ENCODE data around the gene SFT2D3. TPM values are rescaled to one million over a fixed set of nuclear protein-coding genes. Genes with fewer than 3 reads are reported as not detected.

The SFT2D3 gene
- total and polyA plus RNA-seq, 2 of the 8 experiments (the other 6 are each of a cell fraction or from before 2014, with no cell fraction given) = 7.3 to 10.3 TPM

DNA sequence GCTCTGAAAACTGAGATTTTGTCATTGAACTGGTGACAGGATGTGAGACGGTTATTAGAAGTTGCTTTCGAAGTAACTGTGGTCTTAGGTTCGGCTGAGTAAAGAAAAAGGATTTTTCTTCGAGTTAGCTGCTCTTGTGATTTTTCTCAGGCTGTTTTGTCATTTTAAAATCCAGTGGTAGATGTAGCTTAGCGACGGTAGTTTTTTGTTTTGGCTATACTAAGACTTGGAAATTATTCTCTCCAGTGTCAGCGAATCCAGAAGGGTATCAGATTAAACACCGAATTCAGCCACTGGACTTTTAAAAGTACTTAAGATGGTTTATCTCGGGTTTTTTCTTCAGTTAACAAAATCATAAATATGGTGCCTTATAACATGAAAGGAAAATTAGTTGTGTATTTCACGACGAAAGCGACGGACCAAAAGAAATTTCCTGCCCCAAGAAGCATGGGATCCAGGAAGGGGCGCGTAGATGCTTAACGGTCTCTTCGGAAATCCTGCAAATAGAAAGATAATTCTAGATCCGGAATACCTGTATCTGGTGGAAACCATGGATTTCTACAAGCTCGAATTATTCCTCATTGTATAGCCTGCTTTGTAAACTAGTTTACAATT, 1.2 kb downstream of the SFT2D3 start (continued):
- TF ChIP-seq, protein P1, sequence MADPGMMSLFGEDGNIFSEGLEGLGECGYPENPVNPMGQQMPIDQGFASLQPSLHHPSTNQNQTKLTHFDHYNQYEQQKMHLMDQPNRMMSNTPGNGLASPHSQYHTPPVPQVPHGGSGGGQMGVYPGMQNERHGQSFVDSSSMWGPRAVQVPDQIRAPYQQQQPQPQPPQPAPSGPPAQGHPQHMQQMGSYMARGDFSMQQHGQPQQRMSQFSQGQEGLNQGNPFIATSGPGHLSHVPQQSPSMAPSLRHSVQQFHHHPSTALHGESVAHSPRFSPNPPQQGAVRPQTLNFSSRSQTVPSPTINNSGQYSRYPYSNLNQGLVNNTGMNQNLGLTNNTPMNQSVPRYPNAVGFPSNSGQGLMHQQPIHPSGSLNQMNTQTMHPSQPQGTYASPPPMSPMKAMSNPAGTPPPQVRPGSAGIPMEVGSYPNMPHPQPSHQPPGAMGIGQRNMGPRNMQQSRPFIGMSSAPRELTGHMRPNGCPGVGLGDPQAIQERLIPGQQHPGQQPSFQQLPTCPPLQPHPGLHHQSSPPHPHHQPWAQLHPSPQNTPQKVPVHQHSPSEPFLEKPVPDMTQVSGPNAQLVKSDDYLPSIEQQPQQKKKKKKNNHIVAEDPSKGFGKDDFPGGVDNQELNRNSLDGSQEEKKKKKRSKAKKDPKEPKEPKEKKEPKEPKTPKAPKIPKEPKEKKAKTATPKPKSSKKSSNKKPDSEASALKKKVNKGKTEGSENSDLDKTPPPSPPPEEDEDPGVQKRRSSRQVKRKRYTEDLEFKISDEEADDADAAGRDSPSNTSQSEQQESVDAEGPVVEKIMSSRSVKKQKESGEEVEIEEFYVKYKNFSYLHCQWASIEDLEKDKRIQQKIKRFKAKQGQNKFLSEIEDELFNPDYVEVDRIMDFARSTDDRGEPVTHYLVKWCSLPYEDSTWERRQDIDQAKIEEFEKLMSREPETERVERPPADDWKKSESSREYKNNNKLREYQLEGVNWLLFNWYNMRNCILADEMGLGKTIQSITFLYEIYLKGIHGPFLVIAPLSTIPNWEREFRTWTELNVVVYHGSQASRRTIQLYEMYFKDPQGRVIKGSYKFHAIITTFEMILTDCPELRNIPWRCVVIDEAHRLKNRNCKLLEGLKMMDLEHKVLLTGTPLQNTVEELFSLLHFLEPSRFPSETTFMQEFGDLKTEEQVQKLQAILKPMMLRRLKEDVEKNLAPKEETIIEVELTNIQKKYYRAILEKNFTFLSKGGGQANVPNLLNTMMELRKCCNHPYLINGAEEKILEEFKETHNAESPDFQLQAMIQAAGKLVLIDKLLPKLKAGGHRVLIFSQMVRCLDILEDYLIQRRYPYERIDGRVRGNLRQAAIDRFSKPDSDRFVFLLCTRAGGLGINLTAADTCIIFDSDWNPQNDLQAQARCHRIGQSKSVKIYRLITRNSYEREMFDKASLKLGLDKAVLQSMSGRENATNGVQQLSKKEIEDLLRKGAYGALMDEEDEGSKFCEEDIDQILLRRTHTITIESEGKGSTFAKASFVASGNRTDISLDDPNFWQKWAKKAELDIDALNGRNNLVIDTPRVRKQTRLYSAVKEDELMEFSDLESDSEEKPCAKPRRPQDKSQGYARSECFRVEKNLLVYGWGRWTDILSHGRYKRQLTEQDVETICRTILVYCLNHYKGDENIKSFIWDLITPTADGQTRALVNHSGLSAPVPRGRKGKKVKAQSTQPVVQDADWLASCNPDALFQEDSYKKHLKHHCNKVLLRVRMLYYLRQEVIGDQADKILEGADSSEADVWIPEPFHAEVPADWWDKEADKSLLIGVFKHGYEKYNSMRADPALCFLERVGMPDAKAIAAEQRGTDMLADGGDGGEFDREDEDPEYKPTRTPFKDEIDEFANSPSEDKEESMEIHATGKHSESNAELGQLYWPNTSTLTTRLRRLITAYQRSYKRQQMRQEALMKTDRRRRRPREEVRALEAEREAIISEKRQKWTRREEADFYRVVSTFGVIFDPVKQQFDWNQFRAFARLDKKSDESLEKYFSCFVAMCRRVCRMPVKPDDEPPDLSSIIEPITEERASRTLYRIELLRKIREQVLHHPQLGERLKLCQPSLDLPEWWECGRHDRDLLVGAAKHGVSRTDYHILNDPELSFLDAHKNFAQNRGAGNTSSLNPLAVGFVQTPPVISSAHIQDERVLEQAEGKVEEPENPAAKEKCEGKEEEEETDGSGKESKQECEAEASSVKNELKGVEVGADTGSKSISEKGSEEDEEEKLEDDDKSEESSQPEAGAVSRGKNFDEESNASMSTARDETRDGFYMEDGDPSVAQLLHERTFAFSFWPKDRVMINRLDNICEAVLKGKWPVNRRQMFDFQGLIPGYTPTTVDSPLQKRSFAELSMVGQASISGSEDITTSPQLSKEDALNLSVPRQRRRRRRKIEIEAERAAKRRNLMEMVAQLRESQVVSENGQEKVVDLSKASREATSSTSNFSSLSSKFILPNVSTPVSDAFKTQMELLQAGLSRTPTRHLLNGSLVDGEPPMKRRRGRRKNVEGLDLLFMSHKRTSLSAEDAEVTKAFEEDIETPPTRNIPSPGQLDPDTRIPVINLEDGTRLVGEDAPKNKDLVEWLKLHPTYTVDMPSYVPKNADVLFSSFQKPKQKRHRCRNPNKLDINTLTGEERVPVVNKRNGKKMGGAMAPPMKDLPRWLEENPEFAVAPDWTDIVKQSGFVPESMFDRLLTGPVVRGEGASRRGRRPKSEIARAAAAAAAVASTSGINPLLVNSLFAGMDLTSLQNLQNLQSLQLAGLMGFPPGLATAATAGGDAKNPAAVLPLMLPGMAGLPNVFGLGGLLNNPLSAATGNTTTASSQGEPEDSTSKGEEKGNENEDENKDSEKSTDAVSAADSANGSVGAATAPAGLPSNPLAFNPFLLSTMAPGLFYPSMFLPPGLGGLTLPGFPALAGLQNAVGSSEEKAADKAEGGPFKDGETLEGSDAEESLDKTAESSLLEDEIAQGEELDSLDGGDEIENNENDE (IDR thresholded peaks at IDR 0.05; ENCODE audit: insufficient replicate concordance, low read length) = no peak
- TF ChIP-seq, protein P2, sequence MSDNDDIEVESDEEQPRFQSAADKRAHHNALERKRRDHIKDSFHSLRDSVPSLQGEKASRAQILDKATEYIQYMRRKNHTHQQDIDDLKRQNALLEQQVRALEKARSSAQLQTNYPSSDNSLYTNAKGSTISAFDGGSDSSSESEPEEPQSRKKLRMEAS (IDR thresholded peaks at IDR 0.05) = no peak
- no peak for TF ChIP-seq GTF2F1 (IDR thresholded peaks at IDR 0.05; ENCODE audit: borderline replicate concordance, low read depth, low read length)

Data from H1 (cell line).